DND-41 (cell line): ENCODE measurements around the gene KSR1.

ENCODE experiments used
- EZH2 ChIP-seq: IDR thresholded peaks from 3 replicates; pipeline ENCODE4 v1.6.1; 2012; ENCODE audit warnings: borderline replicate concordance, low read depth, mild to moderate bottlenecking, moderate library complexity, low read length, inconsistent platforms; ENCODE audit not compliant: severe bottlenecking
- TF ChIP-seq, protein P1 (sequence below): IDR thresholded peaks from 2 replicates; pipeline ENCODE4 v1.5.1; 2012; ENCODE audit warnings: borderline replicate concordance, low read length, moderate library complexity, mild to moderate bottlenecking; ENCODE audit not compliant: poor library complexity, severe bottlenecking; ENCODE audit errors: extremely low read depth

DNA sequence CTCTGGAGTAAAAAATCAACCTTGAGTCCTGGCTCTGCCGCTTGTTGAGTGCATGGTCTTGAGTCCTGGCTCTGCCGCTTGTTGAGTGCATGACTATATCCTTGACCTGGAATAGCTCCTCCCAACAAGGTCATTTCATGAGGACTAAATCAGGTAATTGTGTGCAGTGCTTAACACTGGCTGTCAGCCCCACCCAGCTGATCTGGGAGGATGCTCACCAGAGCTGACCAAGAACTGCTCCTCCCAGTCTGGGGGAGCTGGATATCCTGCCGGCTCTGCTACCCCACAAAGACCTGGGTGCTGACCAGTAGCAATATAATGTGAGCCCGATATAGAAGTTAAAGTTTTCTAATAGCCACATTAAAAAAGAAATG is 154.0 kb downstream of the KSR1 start:
- TF ChIP-seq, protein P1, sequence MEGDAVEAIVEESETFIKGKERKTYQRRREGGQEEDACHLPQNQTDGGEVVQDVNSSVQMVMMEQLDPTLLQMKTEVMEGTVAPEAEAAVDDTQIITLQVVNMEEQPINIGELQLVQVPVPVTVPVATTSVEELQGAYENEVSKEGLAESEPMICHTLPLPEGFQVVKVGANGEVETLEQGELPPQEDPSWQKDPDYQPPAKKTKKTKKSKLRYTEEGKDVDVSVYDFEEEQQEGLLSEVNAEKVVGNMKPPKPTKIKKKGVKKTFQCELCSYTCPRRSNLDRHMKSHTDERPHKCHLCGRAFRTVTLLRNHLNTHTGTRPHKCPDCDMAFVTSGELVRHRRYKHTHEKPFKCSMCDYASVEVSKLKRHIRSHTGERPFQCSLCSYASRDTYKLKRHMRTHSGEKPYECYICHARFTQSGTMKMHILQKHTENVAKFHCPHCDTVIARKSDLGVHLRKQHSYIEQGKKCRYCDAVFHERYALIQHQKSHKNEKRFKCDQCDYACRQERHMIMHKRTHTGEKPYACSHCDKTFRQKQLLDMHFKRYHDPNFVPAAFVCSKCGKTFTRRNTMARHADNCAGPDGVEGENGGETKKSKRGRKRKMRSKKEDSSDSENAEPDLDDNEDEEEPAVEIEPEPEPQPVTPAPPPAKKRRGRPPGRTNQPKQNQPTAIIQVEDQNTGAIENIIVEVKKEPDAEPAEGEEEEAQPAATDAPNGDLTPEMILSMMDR, result no peak
- TF ChIP-seq EZH2, result no peak
